Right lobe of liver (tissue), 6 donors: Measurements from ENCODE around the gene PPP4R3A. TPM values are rescaled to one million over a fixed set of nuclear protein-coding genes. Genes with fewer than 3 reads are reported as not detected.
"Not testable (repeated sequence)": the region's sequence is repeated elsewhere in the genome, so short reads cannot be mapped to it uniquely, and the experiment has no call there.

ENCODE experiments used
- ATAC-seq, 4 donors: fragments of 200-7000 bp; cut with Tn5 transposase; one replicate each; pipeline ENCODE4 v1.9.1; 2020; ENCODE audit warnings: mild to moderate bottlenecking in 4 of 4, moderate library complexity in 4 of 4
- DNase-seq, 3 donors: peaks; one replicate each; pipeline ENCODE4 v3.0.0-alpha.2; 2020
- H3K27ac ChIP-seq, 3 donors: fragments of 200-600 bp; one replicate each; pipeline ENCODE4 v1.8.0; 2022
- H3K27me3 ChIP-seq, 2 donors: fragments of 200-600 bp; one replicate each; pipeline ENCODE4 v1.8.0; 2022
- H3K36me3 ChIP-seq, 4 donors: fragments of 200-600 bp; sonication (generic) in 1 of 4; one replicate each; pipeline versions ENCODE4 v1.5.1 to v1.8.0; 2017 to 2022; ENCODE audit warnings: control low read depth in 1 of 4
- H3K4me1 ChIP-seq, 4 donors: fragments of 200-600 bp; sonication (generic) in 1 of 4; one replicate each; pipeline versions ENCODE4 v1.5.1 to v1.8.0; 2017 to 2022; ENCODE audit warnings: control low read depth in 1 of 4
- H3K4me3 ChIP-seq, 3 donors: fragments of 200-600 bp; one replicate each; pipeline ENCODE4 v1.8.0; 2022
- H3K9me3 ChIP-seq, 4 donors: fragments of 200-600 bp; sonication (generic) in 1 of 4; one replicate each; pipeline versions ENCODE4 v1.5.1 to v1.8.0; 2017 to 2022; ENCODE audit warnings: control low read depth in 1 of 4
- CTCF ChIP-seq, 4 donors: fragments of 200-600 bp in 3 of 4; fragments of 450-650 bp in 1 of 4; IDR thresholded peaks; one replicate each; pipeline versions ENCODE4 v1.5.1 to v1.8.0; 2016 to 2022; ENCODE audit warnings: antibody characterized with exemption in 4 of 4, mild to moderate bottlenecking in 2 of 4
- POLR2A ChIP-seq: fragments of 450-650 bp; IDR thresholded peaks from one replicate; pipeline ENCODE4 v1.6.1; 2017; ENCODE audit warnings: antibody characterized with exemption, mild to moderate bottlenecking
- WGBS: methylation state at CpG from one replicate; pipeline ENCODE4 v1.1.6; 2018; ENCODE audit warnings: low coverage, low lambda C conversion rate; ENCODE audit not compliant: insufficient coverage; ENCODE audit errors: missing lambda C conversion rate; 5-methylcytosine and 5-hydroxymethylcytosine counted together
- intact Hi-C, 2 donors: fragments of 100-400 bp; cut with DNase I; formaldehyde crosslinking; loops; one replicate each; pipeline versions ENCODE4 v1.11.2 to v1.14.1; 2022
- total RNA-seq, 6 experiments: library from RNA; depleted of rRNA in 2 of 6; stranded (reverse); fragments of >200 nt in 2 of 6; fragmentation: NEBNext Ultra II Directional in 3 of 6; extraction: Animal tissue kit (Norgen Biotek cat#: 25700) in 3 of 6; gene quantifications; one replicate each; pipeline versions ENCODE4 v1.1.0 to v1.2.4, GENCODE V29; 2016 to 2023
- donor health status: DM: no; HTN: yes; CAD: no.
- donor health status: DM: no; HTN: no; CAD: no.
- donor health status: DM: no; HTN: no; CAD: no.
- donor health status: DM: no; HTN: yes; CAD: no.
- donor health status: DM: no; HTN: yes; CAD: no.

PPP4R3A gene
- total RNA-seq, 6 experiments from 2014 or later = 30.5 to 45.9 (median 39.6) TPM

- Histone ChIP-seq H3K4me1 (peaks cover 0 to 41% (median 19%) of the 10 kb centered on the region in 4 donors), H3K27ac (no peak overlapping the region), H3K4me3 (no peak overlapping the region), H3K36me3 (peaks cover 0 to 10% (median 0%) of the 10 kb centered on the region in 4 donors), H3K9me3 (no peaks in the 10 kb centered on the region), H3K27me3 (no peaks in the 10 kb centered on the region)
- no peak for TF ChIP-seq POLR2A
- TF ChIP-seq CTCF (IDR thresholded peaks at IDR 0.05) = no peak
- DNase-seq (no peak), ATAC-seq (no peak)
- intact Hi-C loops = no loop called here
- 81% methylated on average over 11 of the region's 11 CpGs for WGBS
Observed at GRCh38 chr14:91501951-91502930, 7.9 kb downstream of the PPP4R3A start.

- Histone ChIP-seq H3K9me3 (no peaks in the 10 kb centered on the region), H3K36me3 (peaks cover 0 to 6% (median 0%) of the 10 kb centered on the region in 4 donors), H3K4me1 (peaks cover 0 to 42% (median 20%) of the 10 kb centered on the region in 4 donors), H3K27me3 (no peaks in the 10 kb centered on the region), H3K4me3 (no peak overlapping the region), H3K27ac (no peak overlapping the region)
- DNase-seq (no peak), ATAC-seq (no peak)
- no peak for TF ChIP-seq CTCF (IDR thresholded peaks at IDR 0.05)
- no peak for TF ChIP-seq POLR2A
- intact Hi-C loops = no loop called here
- 94% methylated on average over 3 of the region's 3 CpGs for WGBS
Observed at GRCh38 chr14:91501348-91501747, 8.8 kb downstream of the PPP4R3A start.

DNA sequence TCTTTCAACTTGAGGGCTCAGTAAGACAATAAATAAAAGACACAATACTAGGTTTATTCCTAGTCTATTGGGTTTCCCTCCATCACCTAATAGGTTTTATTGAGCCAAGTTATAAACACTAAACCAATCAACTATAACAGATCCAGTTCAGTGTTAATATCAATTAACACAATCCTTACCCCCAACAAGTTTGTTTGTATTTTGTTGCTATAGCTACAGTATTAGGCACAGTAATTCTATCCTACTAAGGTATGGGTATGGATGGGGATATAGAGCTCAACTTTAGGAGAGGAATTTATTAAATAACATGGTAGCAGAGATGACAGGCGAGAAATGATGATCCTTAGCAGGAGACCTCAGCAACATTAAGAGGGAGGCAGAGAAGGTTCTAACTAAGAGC, 13.3 kb downstream of the PPP4R3A start:
- no peak for TF ChIP-seq POLR2A
- TF ChIP-seq CTCF (IDR thresholded peaks at IDR 0.05) = no peak
- no peak overlapping the region for H3K4me3 ChIP-seq
- DNase-seq (no peak), ATAC-seq (peak; percentile 48 to 82 (median 63))
- intact Hi-C loops = no loop called here
- peaks cover 0 to 65% (median 25%) of the 10 kb centered on the region in 4 donors for H3K4me1 ChIP-seq
- no peaks in the 10 kb centered on the region for H3K27me3 ChIP-seq
- H3K36me3 ChIP-seq = peaks cover 0 to 5% (median 0%) of the 10 kb centered on the region in 4 donors
- WGBS = no CpG with 5 or more reads among the region's 1 CpG
- no peak overlapping the region for H3K27ac ChIP-seq
- no peaks in the 10 kb centered on the region for H3K9me3 ChIP-seq

DNA sequence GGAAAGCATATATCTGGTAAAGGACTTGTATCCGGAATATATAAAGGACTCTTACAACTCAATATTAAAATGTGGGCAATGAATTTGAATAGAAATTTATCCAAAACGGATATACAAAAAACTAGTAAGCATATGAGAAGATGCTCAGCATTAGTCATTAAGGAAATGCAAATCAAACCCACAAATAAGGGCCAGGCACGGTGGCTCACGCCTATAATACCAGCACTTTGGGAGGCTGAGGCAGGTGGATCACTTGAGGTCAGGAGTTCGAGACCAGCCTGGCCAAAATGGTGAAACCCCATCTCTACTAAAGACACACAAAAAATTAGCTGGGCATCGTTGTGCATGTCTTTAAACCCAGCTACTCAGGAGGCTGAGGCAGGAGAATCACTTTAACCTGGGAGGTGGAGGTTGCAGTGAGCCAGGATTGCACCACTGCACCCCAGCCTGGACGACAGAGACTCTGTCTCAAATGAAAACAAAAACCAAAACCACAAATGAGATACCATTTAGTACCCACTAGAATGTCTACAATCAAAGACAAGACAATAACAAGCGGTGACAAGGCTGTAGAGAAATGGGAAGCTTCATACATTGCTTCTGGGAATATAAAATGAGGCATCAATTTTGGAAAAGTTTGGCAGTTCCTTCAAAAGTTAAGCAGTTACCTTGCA, 15.6 kb downstream of the PPP4R3A start:
- H3K36me3 ChIP-seq = peaks cover 0 to 14% (median 3%) of the 10 kb centered on the region in 4 donors
- H3K27ac ChIP-seq = peak overlapping the region in 1 of 3 donors; percentile 25
- DNase-seq, H3K9me3 ChIP-seq, H3K27me3 ChIP-seq, intact Hi-C loops, H3K4me3 ChIP-seq: not testable (repeated sequence)
- WGBS = 54% methylated on average over 7 of the region's 8 CpGs
- ATAC-seq = peak in 2 of 4 donors; percentile 6 to 13
- H3K4me1 ChIP-seq = peaks cover 0 to 66% (median 25%) of the 10 kb centered on the region in 4 donors
